GM18951 (cell line): Measurements from ENCODE around the gene EPRS1.
"Not testable (repeated sequence)": the region's sequence is repeated elsewhere in the genome, so short reads cannot be mapped to it uniquely, and the experiment has no call there.

Experiments used
- POLR2A ChIP-seq: IDR thresholded peaks from 4 replicates; pipeline ENCODE4 v1.6.1; 2011; ENCODE audit warnings: mild to moderate bottlenecking; ENCODE audit not compliant: insufficient read length, insufficient read depth; ENCODE audit errors: extremely low read depth
- in situ Hi-C: fragments of 300-500 bp; cut with MboI; formaldehyde crosslinking; loops from one replicate; pipeline ENCODE4 v1.12.0; 2022; ENCODE audit warnings: low sequenced_read_pairs, mixed read lengths, inconsistent platforms; ENCODE audit not compliant: unreplicated experiment

The EPRS1 gene

DNA sequence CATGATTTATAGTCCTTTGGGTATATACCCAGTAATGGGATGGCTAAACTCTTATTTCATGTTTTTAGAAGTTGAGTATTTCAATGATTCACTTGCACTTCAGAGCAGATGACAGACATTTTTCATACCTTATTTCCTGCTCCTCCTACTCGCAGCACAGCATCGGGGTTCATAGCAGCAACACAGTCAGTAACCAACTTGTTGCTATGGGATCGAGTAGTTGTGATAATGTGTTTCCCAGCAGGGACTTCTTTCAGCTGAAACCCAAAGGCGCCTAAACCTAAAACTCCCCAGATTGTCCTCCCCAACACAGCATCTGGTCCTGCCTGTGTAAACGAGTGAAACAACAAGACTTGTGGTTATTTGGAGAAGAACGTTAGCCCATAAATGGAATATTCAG lies 16.3 kb upstream of the EPRS1 start:
- no peak for TF ChIP-seq POLR2A
- in situ Hi-C loops: no loop called here

DNA sequence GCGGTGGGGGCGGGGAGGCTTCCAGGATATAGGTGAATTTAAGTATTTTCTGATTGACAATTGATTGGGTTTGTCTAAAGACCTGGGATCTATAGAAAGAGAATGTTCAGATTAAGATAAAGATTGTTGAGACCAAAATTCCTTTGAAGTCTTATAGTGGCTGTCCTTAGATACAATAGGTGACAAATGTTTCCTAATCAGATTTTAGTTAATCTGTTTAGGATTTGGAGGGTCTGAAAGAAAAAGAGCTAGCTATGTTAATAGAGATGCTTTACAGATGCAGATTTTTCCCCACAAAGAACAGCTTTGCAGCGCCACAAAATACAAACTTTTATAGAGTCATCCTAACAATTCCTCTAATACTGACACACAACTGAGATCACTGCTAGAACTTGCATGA lies 14.6 kb upstream of the EPRS1 start:
- in situ Hi-C loops: no loop called here
- TF ChIP-seq POLR2A: no peak

DNA sequence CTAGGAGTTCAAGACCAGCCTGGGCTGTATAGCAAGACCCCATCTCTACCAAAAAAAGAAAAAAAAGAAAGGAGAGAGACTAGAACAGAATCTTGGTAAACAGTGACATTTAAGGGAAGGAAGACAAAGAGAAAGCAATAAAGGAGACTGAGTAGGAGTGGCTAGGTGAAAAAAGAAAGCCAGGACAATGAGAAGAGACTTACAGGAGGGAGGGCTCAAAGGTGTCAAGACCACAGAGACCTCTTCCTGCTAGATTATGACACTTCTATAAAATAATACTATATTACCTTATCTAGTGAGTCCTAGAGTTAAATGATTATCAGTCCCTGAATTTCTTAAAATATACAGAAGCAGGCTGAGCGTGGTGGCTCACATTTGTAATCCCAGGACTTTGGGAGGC lies 10.1 kb upstream of the EPRS1 start:
- no peak for TF ChIP-seq POLR2A
- in situ Hi-C loops: no loop called here

DNA sequence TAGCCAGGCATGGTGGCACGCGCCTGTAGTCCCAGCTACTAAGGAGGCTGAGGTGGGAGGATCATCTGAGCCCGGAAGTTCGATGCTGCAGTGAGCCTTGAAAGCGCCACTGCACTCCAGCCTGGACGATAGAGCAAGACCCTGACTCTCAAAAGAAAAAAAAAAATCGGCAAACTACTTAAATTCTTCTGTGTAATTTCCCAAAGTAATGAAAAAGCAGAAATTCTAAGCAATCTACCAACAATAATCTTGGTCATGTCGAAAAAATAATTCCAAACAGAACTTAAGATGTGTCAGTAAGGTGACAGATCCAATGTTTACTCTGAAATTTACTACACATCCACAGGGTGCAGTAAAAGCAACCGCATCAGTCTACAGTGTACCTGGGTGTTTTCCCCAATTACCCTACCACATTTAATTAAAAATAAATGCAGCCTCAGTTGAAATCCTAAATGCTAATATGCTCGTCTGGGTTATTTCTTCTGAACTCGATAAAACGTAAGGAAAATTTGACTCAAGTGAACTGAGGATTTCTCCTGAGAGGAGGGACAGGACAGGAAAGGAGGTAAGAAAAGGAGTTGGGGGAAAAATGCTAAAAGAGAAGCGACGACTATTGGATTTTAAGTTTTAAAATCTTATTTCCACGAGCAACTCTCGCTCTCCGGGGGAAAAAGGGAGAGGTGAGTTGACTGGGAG lies 801 bp downstream of the EPRS1 start:
- no peak for TF ChIP-seq POLR2A

DNA sequence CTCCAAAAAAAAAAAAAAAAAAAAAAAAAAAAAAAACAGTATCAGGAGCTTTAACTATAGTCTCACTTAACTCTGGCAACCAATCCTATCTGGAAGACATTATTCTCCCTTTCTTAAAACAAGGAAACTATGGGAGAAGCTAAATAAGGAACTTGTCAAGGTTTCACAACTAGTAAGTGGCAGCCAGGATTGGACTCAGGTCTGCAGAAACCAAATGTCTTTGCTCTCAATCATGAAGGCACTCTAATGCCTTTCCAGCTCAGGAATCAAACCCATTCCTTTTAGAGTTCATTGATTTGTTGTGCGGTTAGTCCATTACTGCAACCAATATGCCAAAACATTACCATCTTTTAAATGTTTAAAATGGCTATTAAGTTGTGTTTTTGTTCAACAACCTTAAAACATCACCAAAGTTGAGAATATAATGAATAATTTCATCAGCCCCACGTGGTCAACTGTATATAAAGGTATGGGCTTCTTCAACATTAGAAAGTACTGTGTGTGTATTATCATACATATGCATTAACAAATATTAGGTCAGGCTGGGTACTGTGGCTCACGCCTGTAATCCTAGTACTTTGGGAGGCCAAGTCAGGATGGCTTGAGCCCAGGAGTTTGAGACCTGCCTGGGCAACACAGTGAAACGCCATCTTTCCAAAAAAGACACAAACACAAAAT lies 1.5 kb downstream of the EPRS1 start:
- in situ Hi-C loops: no loop called here
- no peak for TF ChIP-seq POLR2A

More for the DNA sequence above, 801 bp downstream of the EPRS1 start:
- in situ Hi-C loops: no loop called here

DNA sequence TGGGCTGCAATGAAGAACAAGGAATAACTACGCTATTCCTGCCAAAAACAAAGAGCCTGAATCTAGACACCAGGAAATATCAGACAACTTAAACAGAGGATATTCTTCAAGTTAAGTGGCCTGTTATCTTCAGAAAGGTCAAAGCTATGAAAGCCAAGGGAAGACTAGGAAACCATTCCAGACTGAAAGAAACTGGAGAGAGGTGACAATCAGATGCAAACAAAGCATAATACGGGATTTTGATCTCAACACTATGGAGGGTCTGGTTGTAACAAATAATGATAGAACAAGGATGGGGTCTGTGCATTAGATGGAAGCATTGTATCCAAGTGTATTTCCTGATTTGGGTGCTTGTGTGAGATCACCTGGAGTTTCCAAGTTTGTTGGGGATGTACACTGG lies 2.7 kb downstream of the EPRS1 start:
- TF ChIP-seq POLR2A: no peak
- in situ Hi-C loops: no loop called here

DNA sequence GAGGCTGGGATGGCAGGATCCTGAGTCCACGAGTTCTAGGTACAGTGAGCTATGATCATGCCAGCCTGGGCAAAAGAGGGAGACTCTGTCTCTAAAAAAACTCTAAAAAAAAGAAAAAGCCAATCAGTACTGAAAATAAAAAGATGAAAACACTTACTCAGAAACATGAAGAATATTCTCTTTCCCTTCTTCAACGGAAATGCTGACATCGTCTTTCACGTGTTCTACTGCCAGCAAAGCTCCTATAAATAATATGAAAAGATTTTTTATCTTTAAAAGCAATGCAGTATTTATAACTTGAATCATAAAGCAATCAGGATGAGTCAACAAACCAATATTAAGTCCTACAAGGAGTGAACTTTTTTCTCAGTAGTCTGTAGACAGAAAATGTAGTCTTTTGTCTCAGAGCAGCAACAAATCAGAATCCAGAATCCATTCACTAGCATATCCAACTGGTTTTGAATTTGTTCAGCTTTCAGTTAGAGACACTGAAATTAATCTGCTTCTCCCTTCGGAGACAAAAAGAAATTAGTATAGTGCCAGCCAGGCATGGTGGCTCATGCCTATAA lies 6.2 kb downstream of the EPRS1 start:
- no peak for TF ChIP-seq POLR2A
- in situ Hi-C loops: no loop called here

DNA sequence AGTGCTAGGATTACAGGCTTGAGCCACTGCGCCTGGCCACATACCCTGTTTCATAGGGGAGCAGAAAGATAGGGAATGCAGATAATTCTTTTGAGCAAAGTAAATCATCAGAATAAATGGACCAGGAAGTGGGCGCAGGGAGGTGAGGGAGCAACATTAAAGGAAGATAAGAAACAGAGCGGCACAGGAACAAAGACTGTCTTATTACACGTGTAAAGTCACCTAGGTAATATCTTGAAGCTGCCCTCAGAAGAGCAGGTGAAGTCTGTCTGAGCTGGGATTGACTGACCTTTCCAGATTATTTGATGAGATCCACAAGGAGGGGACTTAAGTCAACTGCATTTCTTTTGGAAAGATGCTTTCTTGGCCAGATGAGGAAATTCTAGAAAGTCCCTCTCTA lies 7.7 kb downstream of the EPRS1 start:
- no peak for TF ChIP-seq POLR2A
- in situ Hi-C loops: no loop called here

DNA sequence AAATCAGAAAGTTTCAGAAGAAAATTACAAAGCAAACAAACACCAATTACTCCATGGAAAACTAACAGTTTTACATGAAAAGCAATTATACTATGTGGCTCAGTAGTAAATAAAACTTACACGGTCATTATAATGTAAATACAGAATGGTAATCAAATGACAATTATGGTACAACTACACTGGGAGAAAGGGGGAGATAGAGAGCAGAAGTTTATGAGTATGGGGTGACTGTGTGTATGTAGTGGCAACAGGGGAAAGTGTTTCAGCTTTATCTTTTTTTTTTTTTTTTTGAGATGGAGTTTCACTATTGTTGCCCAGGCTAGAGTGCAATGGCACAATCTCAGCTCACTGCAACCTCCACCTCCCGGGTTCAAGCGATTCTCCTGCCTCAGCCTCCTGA lies 8.5 kb downstream of the EPRS1 start:
- in situ Hi-C loops: not testable (repeated sequence)

DNA sequence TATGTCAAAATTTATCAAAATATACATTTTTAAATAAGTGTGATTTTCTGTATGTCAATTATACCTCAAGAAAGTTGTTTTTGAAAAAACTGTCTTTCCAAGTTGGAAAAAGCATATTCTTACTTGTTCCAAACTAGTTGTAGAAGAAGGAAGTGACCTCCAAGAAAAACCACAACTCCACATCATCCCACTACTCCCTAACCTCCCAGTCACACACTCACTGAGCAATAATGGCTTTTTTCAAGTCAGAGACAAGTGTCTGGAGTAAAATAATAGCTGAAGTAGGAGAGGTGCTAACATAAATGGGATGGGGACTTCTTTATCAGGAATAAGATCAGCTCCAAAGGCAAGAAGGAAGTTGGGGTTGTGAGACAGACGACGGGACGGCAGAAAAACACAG lies 13.4 kb downstream of the EPRS1 start:
- no peak for TF ChIP-seq POLR2A

DNA sequence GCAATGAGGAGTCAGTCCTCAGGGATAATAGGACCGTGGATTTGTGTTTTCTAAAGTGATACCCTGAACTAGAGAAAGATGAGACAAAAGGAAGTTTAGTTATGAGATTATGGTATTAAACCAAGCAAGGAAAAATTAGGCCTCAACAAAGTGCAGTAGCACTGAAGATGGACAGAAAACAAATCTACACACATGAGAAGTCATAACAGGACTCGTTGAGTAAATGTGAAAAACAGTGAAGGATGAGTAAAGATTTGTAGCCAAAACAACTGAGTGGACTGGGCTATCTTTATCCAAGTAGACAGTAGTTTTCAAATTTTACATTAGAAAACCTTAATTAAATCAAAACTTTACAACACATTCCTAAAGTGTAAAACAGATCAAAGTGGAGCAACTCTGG lies 15.0 kb downstream of the EPRS1 start:
- TF ChIP-seq POLR2A: no peak
- in situ Hi-C loops: no loop called here

More for the DNA sequence above, 13.4 kb downstream of the EPRS1 start:
- in situ Hi-C loops: no loop called here

DNA sequence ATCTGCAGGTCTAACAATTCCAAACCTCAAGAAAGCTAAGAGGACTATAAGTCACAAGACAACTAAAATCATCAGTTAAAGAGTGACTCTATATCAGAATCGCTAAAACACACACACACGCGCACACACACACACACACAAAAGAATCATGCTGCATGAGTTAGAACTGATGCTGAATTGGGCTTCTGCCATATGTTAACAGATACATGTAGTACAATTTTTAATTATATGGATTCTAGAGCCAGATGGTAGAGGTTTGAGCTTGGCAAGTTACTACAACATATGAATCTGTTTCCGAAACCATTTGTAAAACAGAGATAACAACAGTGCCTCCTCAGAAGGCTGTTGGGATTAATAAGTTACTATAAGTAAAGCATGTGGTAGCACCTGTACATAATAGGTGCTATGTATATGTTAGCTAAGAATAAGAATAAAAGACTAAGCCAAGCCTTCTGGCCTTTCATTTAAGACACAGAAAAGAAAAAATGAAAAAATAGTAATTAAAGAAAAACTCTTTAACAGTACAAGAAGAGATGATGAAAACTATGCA lies 17.9 kb downstream of the EPRS1 start:
- in situ Hi-C loops: no loop called here
- no peak for TF ChIP-seq POLR2A

DNA sequence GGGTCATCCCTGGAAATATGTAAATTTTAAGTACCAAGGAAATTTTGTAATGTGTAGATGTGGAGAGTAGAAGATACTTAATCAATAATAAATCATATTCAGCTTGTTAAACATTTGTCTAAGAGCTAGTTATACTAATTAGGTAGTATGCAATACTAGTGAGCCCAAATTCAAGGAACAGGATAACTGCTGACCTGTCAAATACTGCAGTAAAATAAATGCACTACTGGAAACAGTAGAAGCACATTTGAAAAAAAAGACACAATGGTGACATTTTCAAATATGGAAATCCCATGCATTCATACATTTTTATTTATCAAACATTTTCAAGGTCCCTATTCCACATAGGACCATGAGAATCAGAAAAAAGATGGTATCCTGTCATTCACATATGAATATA lies 27.2 kb downstream of the EPRS1 start:
- no peak for TF ChIP-seq POLR2A
- in situ Hi-C loops: no loop called here

DNA sequence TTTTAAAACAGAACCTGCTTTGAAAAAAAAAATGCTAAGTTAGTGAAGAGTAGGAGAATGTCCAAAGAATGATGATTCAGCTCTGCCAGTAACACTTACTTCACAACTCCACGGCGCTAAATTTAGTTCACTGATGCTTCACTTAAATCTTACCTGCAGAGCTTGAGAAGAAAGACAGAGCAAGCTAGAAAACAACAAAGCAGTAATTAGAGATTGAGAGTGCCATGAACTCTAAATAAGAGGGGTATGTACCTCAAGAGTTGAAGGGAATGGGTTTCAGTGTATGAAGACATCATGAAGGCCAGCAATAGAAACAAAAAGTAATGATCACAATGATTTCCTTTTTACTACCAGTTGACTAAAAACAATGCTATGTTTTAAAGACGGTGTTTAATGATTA lies 32.8 kb downstream of the EPRS1 start:
- in situ Hi-C loops: no loop called here
- no peak for TF ChIP-seq POLR2A

DNA sequence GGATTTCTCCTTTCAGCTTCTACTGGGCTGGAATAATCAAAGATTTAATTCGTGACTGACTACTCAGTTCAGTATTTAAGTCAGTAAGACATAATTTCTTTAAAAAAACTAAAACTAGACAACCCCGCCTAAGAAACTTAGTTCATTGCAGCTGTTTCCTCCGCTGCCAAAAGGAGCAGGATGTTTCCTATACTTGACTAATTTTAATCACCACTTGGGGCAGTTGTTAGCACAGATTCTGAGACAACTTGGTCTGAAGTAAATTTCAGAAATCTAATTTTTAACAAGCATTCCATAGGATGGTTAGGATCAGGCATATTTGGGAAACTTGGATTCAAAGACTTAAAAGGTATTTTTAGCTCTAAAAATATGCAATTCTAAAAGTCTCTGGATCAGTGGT lies 34.0 kb downstream of the EPRS1 start:
- in situ Hi-C loops: no loop called here
- TF ChIP-seq POLR2A: no peak
